HepG2 (cell line): Measurements from ENCODE around the gene GPATCH8. TPM values are rescaled to one million over a fixed set of nuclear protein-coding genes. Genes with fewer than 3 reads are reported as not detected.

ENCODE experiments used
- CREM ChIP-seq, 2 experiments: sonication (generic) in 1 of 2; formaldehyde crosslinking in 1 of 2; IDR thresholded peaks; 2 replicates each; pipeline versions ENCODE4 v1.4.0 to v1.6.1; 2016 to 2020; ENCODE audit warnings: antibody characterized with exemption in 1 of 2, mild to moderate bottlenecking in 1 of 2, missing genetic modification reagents in 1 of 2
- HOXA9 ChIP-seq: sonication (generic); formaldehyde crosslinking; IDR thresholded peaks from 2 replicates; pipeline ENCODE4 v1.8.1; 2022; ENCODE audit warnings: missing genetic modification reagents, mild to moderate bottlenecking, moderate library complexity, borderline replicate concordance
- KLF16 ChIP-seq, 2 experiments: sonication (generic) in 1 of 2; formaldehyde crosslinking in 1 of 2; IDR thresholded peaks; 2 replicates each; pipeline versions ENCODE4 v1.6.1 to v1.8.0; 2016 to 2023; ENCODE audit warnings: missing genetic modification reagents in 2 of 2, missing compliant biosample characterization in 1 of 2
- NCOA5 ChIP-seq: sonication (generic); formaldehyde crosslinking; IDR thresholded peaks from 2 replicates; pipeline ENCODE4 v1.4.0; 2020; ENCODE audit warnings: missing genetic modification reagents
- SMC3 ChIP-seq: IDR thresholded peaks from 2 replicates; pipeline ENCODE4 v1.6.1; 2011; ENCODE audit warnings: low read length, improper control_type of control experiment
- SRF ChIP-seq: IDR thresholded peaks from 2 replicates; pipeline ENCODE4 v1.6.1; 2011; ENCODE audit warnings: mild to moderate bottlenecking, low read depth, low read length, moderate library complexity
- WIZ ChIP-seq: sonication (generic); formaldehyde crosslinking; IDR thresholded peaks from 2 replicates; pipeline ENCODE4 v1.5.1; 2020; ENCODE audit warnings: mild to moderate bottlenecking, missing genetic modification reagents
- polyA plus RNA-seq, 8 experiments: library from polyadenylated mRNA; depleted of rRNA in 3 of 8; stranded (reverse) in 7 of 8; unstranded in 1 of 8; fragments of >200 nt; fragmentation: Illumina TruSeq in 4 of 8; extraction: Trizol in 4 of 8; gene quantifications; 2 replicates each; pipeline versions ENCODE4 v1.2.1 to v1.2.3, GENCODE V29; 2011 to 2016; ENCODE audit warnings: low read depth in 4 of 8, missing spikeins in 1 of 8, mixed read lengths in 1 of 8; ENCODE audit not compliant: insufficient read depth in 1 of 8
- total RNA-seq, 5 experiments: library from RNA; depleted of rRNA; stranded (reverse); fragments of >200 nt; fragmentation: Illumina TruSeq; extraction: Trizol; gene quantifications; 2 replicates each; pipeline ENCODE4 v1.2.3, GENCODE V29; 2016; ENCODE audit warnings: low read depth in 1 of 5
- TF ChIP-seq, protein P1 (sequence below): sonication (generic); formaldehyde crosslinking; IDR thresholded peaks from 2 replicates; pipeline ENCODE4 v1.4.0; 2020; ENCODE audit warnings: missing genetic modification reagents
- TF ChIP-seq, protein P2 (sequence below): sonication (generic); formaldehyde crosslinking; IDR thresholded peaks from 2 replicates; pipeline ENCODE4 v1.4.0; 2020; ENCODE audit warnings: mild to moderate bottlenecking, missing genetic modification reagents
- TF ChIP-seq, protein P3 (sequence below): sonication (generic); formaldehyde crosslinking; IDR thresholded peaks from 2 replicates; pipeline ENCODE4 v1.5.1; 2020; ENCODE audit warnings: mild to moderate bottlenecking, missing genetic modification reagents, borderline replicate concordance
- TF ChIP-seq, protein P4 (sequence below): sonication (generic); formaldehyde crosslinking; IDR thresholded peaks from 2 replicates; pipeline ENCODE4 v1.4.0; 2020; ENCODE audit warnings: missing genetic modification reagents, mild to moderate bottlenecking, borderline replicate concordance
- TF ChIP-seq, protein P5 (sequence below): sonication (generic); formaldehyde crosslinking; IDR thresholded peaks from 2 replicates; pipeline ENCODE4 v1.5.0; 2020; ENCODE audit warnings: missing genetic modification reagents

GPATCH8 gene
- total and polyA plus RNA-seq, 2 of the 13 experiments (the other 11 are each of a cell fraction or from before 2014, with no cell fraction given) = 20.7 to 21.5 TPM

DNA sequence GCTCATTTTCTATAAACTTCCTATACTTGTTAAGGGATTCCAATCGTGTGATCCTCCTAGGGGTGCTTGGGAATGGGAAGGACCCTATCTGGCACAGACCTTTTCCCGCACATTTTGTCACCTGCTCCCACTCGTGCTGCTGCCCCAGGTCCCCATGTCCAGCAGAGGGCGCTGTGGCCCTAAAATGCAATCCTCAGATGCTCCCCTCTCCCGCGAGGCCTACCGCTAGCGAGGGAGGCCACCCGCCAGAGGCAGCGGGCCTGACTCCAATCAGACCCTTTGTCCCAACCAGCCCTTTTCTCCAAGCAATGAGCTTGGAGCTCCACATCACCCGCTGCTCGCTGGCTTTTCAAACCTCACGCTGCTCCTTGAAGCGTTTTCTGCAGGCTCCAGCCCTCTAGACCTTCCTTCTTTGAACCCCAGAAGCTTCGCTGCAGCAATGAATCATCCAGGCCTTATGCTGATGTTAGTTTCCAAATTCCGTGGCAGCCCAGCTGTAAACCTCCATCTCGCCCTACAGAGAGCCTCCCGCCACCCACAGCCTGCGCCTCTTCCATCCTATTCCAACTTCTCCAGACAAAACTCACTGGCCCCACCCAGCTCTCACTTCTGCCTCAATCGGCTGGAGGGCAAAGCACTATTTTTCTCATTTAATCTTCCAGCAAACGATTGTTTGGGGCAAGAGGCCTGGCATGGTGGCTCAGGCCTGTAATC lies 30.5 kb upstream of the GPATCH8 start (continued):
- TF ChIP-seq SMC3 (peak; percentile 91), SRF (no peak), WIZ (CRISPR knock-in tag) (no peak), NCOA5 (CRISPR knock-in tag) (no peak), CREM (IDR thresholded peaks at IDR 0.05) (no peak), CREM (CRISPR knock-in tag; IDR thresholded peaks at IDR 0.05) (no peak), HOXA9 (no peak), KLF16 (CRISPR knock-in tag; IDR thresholded peaks at IDR 0.05) (peak in 1 of 2 experiments; percentile 37; a peak in 1 of 4 replicates)
- TF ChIP-seq, protein P1, sequence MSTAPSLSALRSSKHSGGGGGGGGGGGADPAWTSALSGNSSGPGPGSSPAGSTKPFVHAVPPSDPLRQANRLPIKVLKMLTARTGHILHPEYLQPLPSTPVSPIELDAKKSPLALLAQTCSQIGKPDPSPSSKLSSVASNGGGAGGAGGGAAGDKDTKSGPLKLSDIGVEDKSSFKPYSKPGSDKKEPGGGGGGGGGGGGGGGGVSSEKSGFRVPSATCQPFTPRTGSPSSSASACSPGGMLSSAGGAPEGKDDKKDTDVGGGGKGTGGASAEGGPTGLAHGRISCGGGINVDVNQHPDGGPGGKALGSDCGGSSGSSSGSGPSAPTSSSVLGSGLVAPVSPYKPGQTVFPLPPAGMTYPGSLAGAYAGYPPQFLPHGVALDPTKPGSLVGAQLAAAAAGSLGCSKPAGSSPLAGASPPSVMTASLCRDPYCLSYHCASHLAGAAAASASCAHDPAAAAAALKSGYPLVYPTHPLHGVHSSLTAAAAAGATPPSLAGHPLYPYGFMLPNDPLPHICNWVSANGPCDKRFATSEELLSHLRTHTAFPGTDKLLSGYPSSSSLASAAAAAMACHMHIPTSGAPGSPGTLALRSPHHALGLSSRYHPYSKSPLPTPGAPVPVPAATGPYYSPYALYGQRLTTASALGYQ (CRISPR knock-in tag) = no peak
- TF ChIP-seq, protein P2, sequence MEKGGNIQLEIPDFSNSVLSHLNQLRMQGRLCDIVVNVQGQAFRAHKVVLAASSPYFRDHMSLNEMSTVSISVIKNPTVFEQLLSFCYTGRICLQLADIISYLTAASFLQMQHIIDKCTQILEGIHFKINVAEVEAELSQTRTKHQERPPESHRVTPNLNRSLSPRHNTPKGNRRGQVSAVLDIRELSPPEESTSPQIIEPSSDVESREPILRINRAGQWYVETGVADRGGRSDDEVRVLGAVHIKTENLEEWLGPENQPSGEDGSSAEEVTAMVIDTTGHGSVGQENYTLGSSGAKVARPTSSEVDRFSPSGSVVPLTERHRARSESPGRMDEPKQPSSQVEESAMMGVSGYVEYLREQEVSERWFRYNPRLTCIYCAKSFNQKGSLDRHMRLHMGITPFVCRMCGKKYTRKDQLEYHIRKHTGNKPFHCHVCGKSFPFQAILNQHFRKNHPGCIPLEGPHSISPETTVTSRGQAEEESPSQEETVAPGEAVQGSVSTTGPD (CRISPR knock-in tag) = no peak
- TF ChIP-seq, protein P3, sequence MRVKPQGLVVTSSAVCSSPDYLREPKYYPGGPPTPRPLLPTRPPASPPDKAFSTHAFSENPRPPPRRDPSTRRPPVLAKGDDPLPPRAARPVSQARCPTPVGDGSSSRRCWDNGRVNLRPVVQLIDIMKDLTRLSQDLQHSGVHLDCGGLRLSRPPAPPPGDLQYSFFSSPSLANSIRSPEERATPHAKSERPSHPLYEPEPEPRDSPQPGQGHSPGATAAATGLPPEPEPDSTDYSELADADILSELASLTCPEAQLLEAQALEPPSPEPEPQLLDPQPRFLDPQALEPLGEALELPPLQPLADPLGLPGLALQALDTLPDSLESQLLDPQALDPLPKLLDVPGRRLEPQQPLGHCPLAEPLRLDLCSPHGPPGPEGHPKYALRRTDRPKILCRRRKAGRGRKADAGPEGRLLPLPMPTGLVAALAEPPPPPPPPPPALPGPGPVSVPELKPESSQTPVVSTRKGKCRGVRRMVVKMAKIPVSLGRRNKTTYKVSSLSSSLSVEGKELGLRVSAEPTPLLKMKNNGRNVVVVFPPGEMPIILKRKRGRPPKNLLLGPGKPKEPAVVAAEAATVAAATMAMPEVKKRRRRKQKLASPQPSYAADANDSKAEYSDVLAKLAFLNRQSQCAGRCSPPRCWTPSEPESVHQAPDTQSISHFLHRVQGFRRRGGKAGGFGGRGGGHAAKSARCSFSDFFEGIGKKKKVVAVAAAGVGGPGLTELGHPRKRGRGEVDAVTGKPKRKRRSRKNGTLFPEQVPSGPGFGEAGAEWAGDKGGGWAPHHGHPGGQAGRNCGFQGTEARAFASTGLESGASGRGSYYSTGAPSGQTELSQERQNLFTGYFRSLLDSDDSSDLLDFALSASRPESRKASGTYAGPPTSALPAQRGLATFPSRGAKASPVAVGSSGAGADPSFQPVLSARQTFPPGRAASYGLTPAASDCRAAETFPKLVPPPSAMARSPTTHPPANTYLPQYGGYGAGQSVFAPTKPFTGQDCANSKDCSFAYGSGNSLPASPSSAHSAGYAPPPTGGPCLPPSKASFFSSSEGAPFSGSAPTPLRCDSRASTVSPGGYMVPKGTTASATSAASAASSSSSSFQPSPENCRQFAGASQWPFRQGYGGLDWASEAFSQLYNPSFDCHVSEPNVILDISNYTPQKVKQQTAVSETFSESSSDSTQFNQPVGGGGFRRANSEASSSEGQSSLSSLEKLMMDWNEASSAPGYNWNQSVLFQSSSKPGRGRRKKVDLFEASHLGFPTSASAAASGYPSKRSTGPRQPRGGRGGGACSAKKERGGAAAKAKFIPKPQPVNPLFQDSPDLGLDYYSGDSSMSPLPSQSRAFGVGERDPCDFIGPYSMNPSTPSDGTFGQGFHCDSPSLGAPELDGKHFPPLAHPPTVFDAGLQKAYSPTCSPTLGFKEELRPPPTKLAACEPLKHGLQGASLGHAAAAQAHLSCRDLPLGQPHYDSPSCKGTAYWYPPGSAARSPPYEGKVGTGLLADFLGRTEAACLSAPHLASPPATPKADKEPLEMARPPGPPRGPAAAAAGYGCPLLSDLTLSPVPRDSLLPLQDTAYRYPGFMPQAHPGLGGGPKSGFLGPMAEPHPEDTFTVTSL (CRISPR knock-in tag) = no peak
- TF ChIP-seq, protein P4, sequence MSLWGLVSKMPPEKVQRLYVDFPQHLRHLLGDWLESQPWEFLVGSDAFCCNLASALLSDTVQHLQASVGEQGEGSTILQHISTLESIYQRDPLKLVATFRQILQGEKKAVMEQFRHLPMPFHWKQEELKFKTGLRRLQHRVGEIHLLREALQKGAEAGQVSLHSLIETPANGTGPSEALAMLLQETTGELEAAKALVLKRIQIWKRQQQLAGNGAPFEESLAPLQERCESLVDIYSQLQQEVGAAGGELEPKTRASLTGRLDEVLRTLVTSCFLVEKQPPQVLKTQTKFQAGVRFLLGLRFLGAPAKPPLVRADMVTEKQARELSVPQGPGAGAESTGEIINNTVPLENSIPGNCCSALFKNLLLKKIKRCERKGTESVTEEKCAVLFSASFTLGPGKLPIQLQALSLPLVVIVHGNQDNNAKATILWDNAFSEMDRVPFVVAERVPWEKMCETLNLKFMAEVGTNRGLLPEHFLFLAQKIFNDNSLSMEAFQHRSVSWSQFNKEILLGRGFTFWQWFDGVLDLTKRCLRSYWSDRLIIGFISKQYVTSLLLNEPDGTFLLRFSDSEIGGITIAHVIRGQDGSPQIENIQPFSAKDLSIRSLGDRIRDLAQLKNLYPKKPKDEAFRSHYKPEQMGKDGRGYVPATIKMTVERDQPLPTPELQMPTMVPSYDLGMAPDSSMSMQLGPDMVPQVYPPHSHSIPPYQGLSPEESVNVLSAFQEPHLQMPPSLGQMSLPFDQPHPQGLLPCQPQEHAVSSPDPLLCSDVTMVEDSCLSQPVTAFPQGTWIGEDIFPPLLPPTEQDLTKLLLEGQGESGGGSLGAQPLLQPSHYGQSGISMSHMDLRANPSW (CRISPR knock-in tag) = no peak
- TF ChIP-seq, protein P5, sequence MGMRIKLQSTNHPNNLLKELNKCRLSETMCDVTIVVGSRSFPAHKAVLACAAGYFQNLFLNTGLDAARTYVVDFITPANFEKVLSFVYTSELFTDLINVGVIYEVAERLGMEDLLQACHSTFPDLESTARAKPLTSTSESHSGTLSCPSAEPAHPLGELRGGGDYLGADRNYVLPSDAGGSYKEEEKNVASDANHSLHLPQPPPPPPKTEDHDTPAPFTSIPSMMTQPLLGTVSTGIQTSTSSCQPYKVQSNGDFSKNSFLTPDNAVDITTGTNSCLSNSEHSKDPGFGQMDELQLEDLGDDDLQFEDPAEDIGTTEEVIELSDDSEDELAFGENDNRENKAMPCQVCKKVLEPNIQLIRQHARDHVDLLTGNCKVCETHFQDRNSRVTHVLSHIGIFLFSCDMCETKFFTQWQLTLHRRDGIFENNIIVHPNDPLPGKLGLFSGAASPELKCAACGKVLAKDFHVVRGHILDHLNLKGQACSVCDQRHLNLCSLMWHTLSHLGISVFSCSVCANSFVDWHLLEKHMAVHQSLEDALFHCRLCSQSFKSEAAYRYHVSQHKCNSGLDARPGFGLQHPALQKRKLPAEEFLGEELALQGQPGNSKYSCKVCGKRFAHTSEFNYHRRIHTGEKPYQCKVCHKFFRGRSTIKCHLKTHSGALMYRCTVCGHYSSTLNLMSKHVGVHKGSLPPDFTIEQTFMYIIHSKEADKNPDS (CRISPR knock-in tag) = no peak
